H9 (cell line): ENCODE data around the gene RSF1. TPM values are rescaled to one million over a fixed set of nuclear protein-coding genes. Genes with fewer than 3 reads are reported as not detected.

ENCODE experiments used
- DNase-seq: peaks from one replicate; pipeline ENCODE4 v3.0.0-alpha.2; 2017
- H2AFZ ChIP-seq: one replicate; pipeline ENCODE4 v1.6.1; 2013; ENCODE audit warnings: mild to moderate bottlenecking, low read length, control low read depth, moderate library complexity
- H2AK5ac ChIP-seq: 2 replicates; pipeline ENCODE4 v1.6.1; 2013; ENCODE audit warnings: low read length, control low read depth, mixed read lengths; ENCODE audit not compliant: insufficient read length
- H2BK120ac ChIP-seq: one replicate; pipeline ENCODE4 v1.6.1; 2013; ENCODE audit warnings: low read depth, mild to moderate bottlenecking, low read length, control low read depth, inconsistent platforms; ENCODE audit not compliant: poor library complexity, severe bottlenecking
- H2BK12ac ChIP-seq: 2 replicates; pipeline ENCODE4 v1.6.1; 2013; ENCODE audit warnings: low read length, control low read depth, mixed read lengths, low read depth; ENCODE audit not compliant: insufficient read length
- H2BK15ac ChIP-seq: 2 replicates; pipeline ENCODE4 v1.6.1; 2013; ENCODE audit warnings: low read depth, low read length, control low read depth
- H2BK20ac ChIP-seq: one replicate; pipeline ENCODE4 v1.6.1; 2013; ENCODE audit warnings: low read depth, mild to moderate bottlenecking, low read length, control low read depth, inconsistent platforms; ENCODE audit not compliant: poor library complexity, severe bottlenecking
- H2BK5ac ChIP-seq: 2 replicates; pipeline ENCODE4 v1.6.1; 2013; ENCODE audit warnings: low read length, control low read depth, mixed read lengths; ENCODE audit not compliant: insufficient read length
- H3K14ac ChIP-seq: 2 replicates; pipeline ENCODE4 v1.6.1; 2013; ENCODE audit warnings: low read length, control low read depth; ENCODE audit not compliant: insufficient read depth
- H3K18ac ChIP-seq: 2 replicates; pipeline ENCODE4 v1.6.1; 2013; ENCODE audit warnings: low read depth, mild to moderate bottlenecking, mixed read lengths, low read length, control low read depth; ENCODE audit not compliant: insufficient read length
- H3K23ac ChIP-seq: 2 replicates; pipeline ENCODE4 v1.6.1; 2013; ENCODE audit warnings: low read length, control low read depth, mixed read lengths, low read depth; ENCODE audit not compliant: insufficient read length
- H3K23me2 ChIP-seq: 2 replicates; pipeline ENCODE4 v1.6.1; 2013; ENCODE audit warnings: low read depth, mild to moderate bottlenecking, mixed read lengths, low read length, control low read depth; ENCODE audit not compliant: insufficient read length, poor library complexity, severe bottlenecking
- H3K27ac ChIP-seq: 2 replicates; pipeline ENCODE4 v1.5.1; 2013; ENCODE audit warnings: low read length, control low read depth, mixed read lengths, low read depth; ENCODE audit not compliant: insufficient read length
- H3K27me3 ChIP-seq: 2 replicates; pipeline ENCODE4 v1.6.1; 2013; ENCODE audit warnings: low read length, control low read depth, inconsistent platforms; ENCODE audit not compliant: insufficient read depth
- H3K4ac ChIP-seq: 2 replicates; pipeline ENCODE4 v1.6.1; 2013; ENCODE audit warnings: low read depth, mild to moderate bottlenecking, control low read depth, inconsistent platforms, low read length, moderate library complexity
- H3K4me1 ChIP-seq: 2 replicates; pipeline ENCODE4 v1.6.1; 2013; ENCODE audit warnings: low read length, control low read depth, inconsistent platforms; ENCODE audit not compliant: insufficient read depth
- H3K4me2 ChIP-seq: 2 replicates; pipeline ENCODE4 v1.6.1; 2013; ENCODE audit warnings: low read length, control low read depth, mixed read lengths; ENCODE audit not compliant: insufficient read length, insufficient read depth
- H3K56ac ChIP-seq: 2 replicates; pipeline ENCODE4 v1.6.1; 2013; ENCODE audit warnings: low read depth, mild to moderate bottlenecking, mixed read lengths, low read length, control low read depth; ENCODE audit not compliant: insufficient read length
- H3K79me1 ChIP-seq: 2 replicates; pipeline ENCODE4 v1.6.1; 2013; ENCODE audit warnings: low read depth, mild to moderate bottlenecking, moderate library complexity, low read length, control low read depth, inconsistent platforms; ENCODE audit not compliant: insufficient read depth, poor library complexity, severe bottlenecking
- H3K79me2 ChIP-seq: 2 replicates; pipeline ENCODE4 v1.6.1; 2013; ENCODE audit warnings: low read length, control low read depth, inconsistent platforms; ENCODE audit not compliant: insufficient read depth
- H3K9ac ChIP-seq: 2 replicates; pipeline ENCODE4 v1.6.1; 2013; ENCODE audit warnings: low read length, control low read depth, mixed read lengths; ENCODE audit not compliant: insufficient read length; ENCODE audit errors: extremely low read depth
- H3K9me3 ChIP-seq: one replicate; pipeline ENCODE4 v1.6.1; 2013; ENCODE audit warnings: low read depth, low read length, inconsistent platforms; ENCODE audit not compliant: control insufficient read depth
- H3T11ph ChIP-seq: one replicate; pipeline ENCODE4 v1.6.1; 2013; ENCODE audit warnings: mild to moderate bottlenecking, low read length, control low read depth, inconsistent platforms
- H4K20me1 ChIP-seq: one replicate; pipeline ENCODE4 v1.6.1; 2013; ENCODE audit not compliant: control insufficient read depth, insufficient read length, insufficient read depth
- H4K5ac ChIP-seq: 2 replicates; pipeline ENCODE4 v1.6.1; 2013; ENCODE audit warnings: low read depth, mild to moderate bottlenecking, mixed read lengths, low read length, control low read depth; ENCODE audit not compliant: insufficient read length
- H4K8ac ChIP-seq: replicated peaks from 2 replicates; pipeline ENCODE4 v1.6.1; 2013; ENCODE audit warnings: low read length, control low read depth, mixed read lengths, low read depth; ENCODE audit not compliant: insufficient read length
- H4K91ac ChIP-seq: 2 replicates; pipeline ENCODE4 v1.6.1; 2013; ENCODE audit warnings: low read depth, mild to moderate bottlenecking, moderate library complexity, mixed read lengths, low read length, control low read depth; ENCODE audit not compliant: insufficient read length
- H3K27ac Mint-ChIP-seq, 3 experiments: 2 replicates in 2 of 3; 3 replicates in 1 of 3; pipeline ENCODE4 v1.8.0; 2020 to 2021; ENCODE audit warnings: mixed read lengths in 3 of 3, mild to moderate bottlenecking in 1 of 3, moderate library complexity in 1 of 3
- H3K27me3 Mint-ChIP-seq: 2 replicates; pipeline ENCODE4 v1.8.0; 2021; ENCODE audit warnings: low read depth, mild to moderate bottlenecking, moderate library complexity, mixed read lengths
- H3K36me3 Mint-ChIP-seq, 3 experiments: 2 replicates in 2 of 3; 3 replicates in 1 of 3; pipeline ENCODE4 v1.8.0; 2020 to 2021; ENCODE audit warnings: low read depth in 3 of 3, mixed read lengths in 3 of 3; ENCODE audit not compliant: insufficient read depth in 1 of 3
- H3K4me1 Mint-ChIP-seq, 2 experiments: 2 replicates each; pipeline ENCODE4 v1.8.0; 2020; ENCODE audit warnings: mixed read lengths in 2 of 2
- H3K4me3 Mint-ChIP-seq, 2 experiments: 2 replicates in 1 of 2; 3 replicates in 1 of 2; pipeline ENCODE4 v1.8.0; 2020 to 2021; ENCODE audit warnings: mild to moderate bottlenecking in 2 of 2, mixed read lengths in 2 of 2, moderate library complexity in 1 of 2
- H3K9me3 Mint-ChIP-seq, 2 experiments: 2 replicates in 1 of 2; 3 replicates in 1 of 2; pipeline ENCODE4 v1.8.0; 2020; ENCODE audit warnings: mild to moderate bottlenecking in 2 of 2, mixed read lengths in 2 of 2, moderate library complexity in 1 of 2
- WGBS: extraction: QIAGEN DNeasy Blood & Tissue Kit; methylation state at CpG from one replicate; pipeline ENCODE4 v1.1.7; 2013; ENCODE audit warnings: missing lambda C conversion rate, low lambda C conversion rate, mixed read lengths; ENCODE audit not compliant: insufficient read length; ENCODE audit errors: extremely low coverage; 5-methylcytosine and 5-hydroxymethylcytosine counted together
- total RNA-seq: library from RNA; stranded (reverse); gene quantifications from 2 replicates; pipeline ENCODE4 v1.2.1, GENCODE V29; 2021
- TF ChIP-seq, protein P1 (sequence below): fragments of 200-600 bp; sonication (generic); conservative IDR thresholded peaks from 3 replicates; pipeline ENCODE4 v1.8.0; 2021; ENCODE audit warnings: antibody characterized with exemption, mild to moderate bottlenecking

The RSF1 gene
- total RNA-seq, 1 experiment from 2014 or later: 82.6 TPM

- Histone ChIP-seq H3K4me2 (no peak overlapping the region), H2BK120ac (no peak overlapping the region), H3K79me1 (peaks cover 13% of the 10 kb centered on the region), H3T11ph (no peak overlapping the region), H2BK20ac (no peak overlapping the region), H3K23me2 (no peaks in the 10 kb centered on the region), H3K79me2 (peaks cover 4% of the 10 kb centered on the region; the same call in 1 of the 2 replicates), H4K20me1 (no peaks in the 10 kb centered on the region), H3K9me3 (no peaks in the 10 kb centered on the region), H4K8ac (no peak overlapping the region), H2AK5ac (no peak overlapping the region), H3K27ac (no peak overlapping the region), H3K18ac (no peak overlapping the region), H2AFZ (no peak overlapping the region), H3K4me1 (no peaks in the 10 kb centered on the region), H2BK12ac (no peak overlapping the region), H4K5ac (no peak overlapping the region), H3K23ac (no peak overlapping the region), H3K9ac (no peak overlapping the region), H3K4ac (no peak overlapping the region), H2BK15ac (no peak overlapping the region), H4K91ac (no peak overlapping the region), H3K56ac (no peak overlapping the region), H3K27me3 (no peaks in the 10 kb centered on the region), H3K14ac (no peak overlapping the region), H2BK5ac (no peak overlapping the region)
- Mint-ChIP-seq H3K9me3 (no peaks in the 10 kb centered on the region), H3K27me3 (no peaks in the 10 kb centered on the region), H3K27ac (no peak overlapping the region; a peak in 1 of 7 replicates), H3K4me1 (peaks cover 8 to 22% of the 10 kb centered on the region in 2 experiments), H3K36me3 (peaks cover 3 to 15% (median 12%) of the 10 kb centered on the region in 3 experiments; a peak in 6 of 7 replicates), H3K4me3 (no peak overlapping the region)
- no peak for DNase-seq
- no CpG with 5 or more reads among the region's 1 CpG for WGBS
- TF ChIP-seq, protein P1, sequence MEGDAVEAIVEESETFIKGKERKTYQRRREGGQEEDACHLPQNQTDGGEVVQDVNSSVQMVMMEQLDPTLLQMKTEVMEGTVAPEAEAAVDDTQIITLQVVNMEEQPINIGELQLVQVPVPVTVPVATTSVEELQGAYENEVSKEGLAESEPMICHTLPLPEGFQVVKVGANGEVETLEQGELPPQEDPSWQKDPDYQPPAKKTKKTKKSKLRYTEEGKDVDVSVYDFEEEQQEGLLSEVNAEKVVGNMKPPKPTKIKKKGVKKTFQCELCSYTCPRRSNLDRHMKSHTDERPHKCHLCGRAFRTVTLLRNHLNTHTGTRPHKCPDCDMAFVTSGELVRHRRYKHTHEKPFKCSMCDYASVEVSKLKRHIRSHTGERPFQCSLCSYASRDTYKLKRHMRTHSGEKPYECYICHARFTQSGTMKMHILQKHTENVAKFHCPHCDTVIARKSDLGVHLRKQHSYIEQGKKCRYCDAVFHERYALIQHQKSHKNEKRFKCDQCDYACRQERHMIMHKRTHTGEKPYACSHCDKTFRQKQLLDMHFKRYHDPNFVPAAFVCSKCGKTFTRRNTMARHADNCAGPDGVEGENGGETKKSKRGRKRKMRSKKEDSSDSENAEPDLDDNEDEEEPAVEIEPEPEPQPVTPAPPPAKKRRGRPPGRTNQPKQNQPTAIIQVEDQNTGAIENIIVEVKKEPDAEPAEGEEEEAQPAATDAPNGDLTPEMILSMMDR: no peak
These were observed 42.4 kb downstream of the RSF1 start for GRCh38 chr11:77778118-77778517.
